Kidney (tissue), 14 donors: ENCODE results near the gene CCNY. TPM values are rescaled to one million over a fixed set of nuclear protein-coding genes. Genes with fewer than 3 reads are reported as not detected.
A peak's percentile ranks its signal among the peaks of the same experiment; 100 is the strongest.

Source experiments
- DNase-seq, 5 donors: peaks; one replicate each; pipeline ENCODE4 v3.0.0-alpha.2; 2013 to 2020
- FAIRE-seq: peaks from 2 replicates; lab custom pipeline; 2012; peaks lifted over from hg19 to GRCh38; lab: Jason Lieb, UNC
- H3K27ac ChIP-seq, 2 donors: one replicate each; pipeline ENCODE4 v1.7.0; 2013; ENCODE audit warnings: low read depth in 2 of 2, low read length in 2 of 2, inconsistent platforms in 1 of 2
- H3K27me3 ChIP-seq: one replicate; pipeline ENCODE4 v1.7.1; 2013; ENCODE audit warnings: low read length, inconsistent platforms; ENCODE audit not compliant: control insufficient read depth, insufficient read depth
- H3K36me3 ChIP-seq, 3 donors: one replicate each; pipeline versions ENCODE4 v1.7.0 to v1.7.1; 2013; ENCODE audit warnings: low read length in 3 of 3, control low read depth in 1 of 3, inconsistent platforms in 1 of 3; ENCODE audit not compliant: insufficient read depth in 3 of 3, control insufficient read depth in 2 of 3
- H3K4me1 ChIP-seq, 3 donors: one replicate each; pipeline versions ENCODE4 v1.7.0 to v1.7.1; 2013; ENCODE audit warnings: low read length in 3 of 3, inconsistent platforms in 1 of 3, low read depth in 1 of 3; ENCODE audit not compliant: control insufficient read depth in 2 of 3, insufficient read depth in 2 of 3
- H3K4me3 ChIP-seq, 3 donors: one replicate each; pipeline versions ENCODE4 v1.7.0 to v1.8.1; 2013; ENCODE audit warnings: low read length in 3 of 3, control low read depth in 1 of 3, inconsistent platforms in 1 of 3
- H3K9ac ChIP-seq, 3 donors: one replicate each; pipeline versions ENCODE4 v1.7.0 to v1.7.1; 2013; ENCODE audit warnings: low read length in 3 of 3, control low read depth in 1 of 3, inconsistent platforms in 1 of 3
- H3K9me3 ChIP-seq, 3 donors: one replicate each; pipeline versions ENCODE4 v1.7.0 to v1.7.1; 2013; ENCODE audit warnings: low read length in 3 of 3, control low read depth in 1 of 3, inconsistent platforms in 1 of 3; ENCODE audit not compliant: control insufficient read depth in 2 of 3, insufficient read depth in 1 of 3
- CTCF ChIP-seq: IDR thresholded peaks from 3 replicates; pipeline ENCODE4 v1.5.1; 2012; ENCODE audit warnings: mild to moderate bottlenecking, moderate library complexity, borderline replicate concordance; ENCODE audit not compliant: insufficient read depth; ENCODE audit errors: extremely low read depth
- intact Hi-C: fragments of 100-400 bp; cut with DNase I; formaldehyde crosslinking; loops from one replicate; pipeline ENCODE4 v1.11.1; 2022
- polyA plus RNA-seq: library from polyadenylated mRNA; stranded (reverse); fragments of 350-450 nt; fragmentation: Illumina TruSeq; extraction: RNeasy Lipid Tissue Mini Kit (QIAGEN cat#74804); gene quantifications from one replicate; pipeline ENCODE4 v1.2.3, GENCODE V29; 2014; ENCODE audit warnings: low read depth, low replicate concordance; ENCODE audit not compliant: insufficient read depth
- total RNA-seq: library from RNA; stranded (reverse); fragmentation: NEBNext Ultra II Directional; extraction: Animal tissue kit (Norgen Biotek cat#: 25700); gene quantifications from one replicate; pipeline ENCODE4 v1.2.1, GENCODE V29; 2021
- donor health status: control.
- donor health status: control.
- donor health status: control.
- donor health status: control.
- donor health status: control.
- donor health status: DM: yes; HTN: yes; CAD: no.
- donor health status: Normal renal cell carcinoma (clear cell type).

CCNY gene
- total and polyA plus RNA-seq, 2 donors from 2014 or later, result 45.6 to 77.2 TPM

- no peak overlapping the region for H3K9ac ChIP-seq
- no peaks in the 10 kb centered on the region for H3K27me3 ChIP-seq
- no peak overlapping the region for H3K27ac ChIP-seq
- H3K36me3 ChIP-seq, result no peaks in the 10 kb centered on the region
- H3K4me1 ChIP-seq, result peaks cover 0 to 49% (median 29%) of the 10 kb centered on the region in 3 donors
- TF ChIP-seq CTCF, result no peak
- DNase-seq, result no peak
- intact Hi-C loops, result no loop called here
- H3K9me3 ChIP-seq, result no peaks in the 10 kb centered on the region
- H3K4me3 ChIP-seq, result no peak overlapping the region
- FAIRE-seq, result no peak
These were observed 89.3 kb downstream of the CCNY start for GRCh38 chr10:35425595-35425994.

- Histone ChIP-seq H3K4me1 (peaks cover 0 to 38% (median 22%) of the 10 kb centered on the region in 3 donors), H3K9ac (no peak overlapping the region), H3K27ac (no peak overlapping the region), H3K27me3 (no peaks in the 10 kb centered on the region), H3K9me3 (no peaks in the 10 kb centered on the region), H3K36me3 (no peaks in the 10 kb centered on the region), H3K4me3 (no peak overlapping the region)
- no peak for TF ChIP-seq CTCF
- FAIRE-seq (no peak), DNase-seq (no peak)
- intact Hi-C loops, result no loop called here
These were observed 90.3 kb downstream of the CCNY start for GRCh38 chr10:35426657-35427056.

- Histone ChIP-seq H3K9ac (no peak overlapping the region), H3K36me3 (no peaks in the 10 kb centered on the region), H3K4me1 (peaks cover 0 to 34% (median 19%) of the 10 kb centered on the region in 3 donors), H3K27me3 (no peaks in the 10 kb centered on the region), H3K9me3 (no peaks in the 10 kb centered on the region), H3K4me3 (no peak overlapping the region), H3K27ac (peak overlapping the region in 1 of 2 donors; percentile 52)
- TF ChIP-seq CTCF, result no peak
- no peak for DNase-seq
- intact Hi-C loops, result no loop called here
- no peak for FAIRE-seq
These were observed 91.2 kb downstream of the CCNY start for GRCh38 chr10:35427543-35427942.

- intact Hi-C loops, result no loop called here
- Histone ChIP-seq H3K36me3 (no peaks in the 10 kb centered on the region), H3K4me1 (peaks cover 0 to 34% (median 19%) of the 10 kb centered on the region in 3 donors), H3K9ac (no peak overlapping the region), H3K27ac (no peak overlapping the region), H3K27me3 (no peaks in the 10 kb centered on the region), H3K4me3 (no peak overlapping the region), H3K9me3 (no peaks in the 10 kb centered on the region)
- DNase-seq, result no peak
- FAIRE-seq, result no peak
- no peak for TF ChIP-seq CTCF
These were observed 92.2 kb downstream of the CCNY start for GRCh38 chr10:35428521-35428920.
